Measurements from ENCODE around the gene C13orf46.
"Not testable (repeated sequence)": the region's sequence is repeated elsewhere in the genome, so short reads cannot be mapped to it uniquely, and the experiment has no call there.

The C13orf46 gene

GRCh38 chr13:113924184-113924901, 49.5 kb downstream of the C13orf46 start:
- no peak for DNase-seq (ENCODE audit: low read depth in 2 of 2)

DNA sequence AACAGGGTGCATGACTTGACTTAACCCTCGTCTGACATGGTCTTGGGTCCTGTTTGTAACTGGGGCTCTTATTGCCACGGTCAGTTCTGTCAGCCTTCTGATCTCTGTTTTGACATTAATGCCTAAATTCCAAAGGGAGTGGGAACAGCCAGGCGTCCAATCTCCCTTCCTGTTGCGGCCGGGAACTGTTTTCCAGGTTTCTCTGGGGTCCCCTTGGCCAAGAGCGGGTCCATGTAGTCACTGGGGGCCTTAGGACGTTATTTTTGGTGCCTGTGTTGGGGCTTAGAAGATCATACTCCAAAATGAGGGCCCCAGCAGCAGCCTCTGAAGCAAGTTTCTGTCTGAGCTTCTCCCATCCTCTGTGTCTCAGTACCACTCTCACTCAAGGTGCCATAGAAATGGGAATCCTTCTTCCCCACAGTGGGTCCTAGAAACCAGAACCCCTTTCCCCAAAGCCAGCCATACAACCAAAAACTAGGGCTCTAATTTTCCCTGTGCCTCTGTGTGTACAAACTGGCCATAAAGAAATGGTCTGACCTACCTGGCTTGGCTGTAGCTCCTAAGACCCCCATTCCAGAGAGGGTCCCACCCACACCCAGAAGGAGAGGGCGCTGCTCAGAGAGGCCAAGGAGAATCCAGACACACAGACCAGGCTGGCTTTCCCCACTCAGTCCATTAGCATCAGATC, 50.4 kb downstream of the C13orf46 start:
- DNase-seq (ENCODE audit: low read depth in 2 of 2), result no peak

DNA sequence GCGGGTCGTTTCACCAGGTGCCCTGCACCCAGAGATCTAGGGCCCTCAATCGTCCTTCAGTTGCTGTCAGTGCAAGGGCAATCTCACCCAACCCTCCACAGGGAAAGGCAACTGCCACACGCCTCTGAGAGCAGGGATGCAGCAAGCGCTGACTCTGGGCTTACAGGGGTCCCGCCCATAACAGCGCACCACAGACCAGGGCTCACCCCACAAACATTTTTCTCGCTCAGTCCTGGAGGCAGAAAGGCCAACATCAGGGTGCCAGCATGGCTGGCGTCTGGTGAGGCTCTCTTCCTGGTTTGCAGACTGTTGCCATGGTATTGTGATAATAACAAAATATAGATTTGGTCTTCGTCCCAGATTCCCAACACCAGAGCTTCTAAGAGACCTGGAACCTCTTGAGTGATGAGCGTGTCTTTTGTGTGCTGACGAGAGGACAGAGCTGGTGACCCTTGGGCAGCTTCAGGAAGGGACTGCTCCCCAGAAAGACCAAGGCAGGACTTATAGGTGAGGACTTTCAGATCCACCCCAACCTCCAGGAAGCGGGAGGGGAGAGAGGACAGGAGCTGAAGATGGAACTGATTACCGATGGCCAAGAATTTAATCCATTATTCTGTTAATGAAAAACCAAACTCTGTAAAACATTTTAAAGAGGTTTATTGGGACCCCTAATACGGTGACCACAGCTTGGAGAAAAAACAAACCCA, 51.3 kb downstream of the C13orf46 start:
- no peak for DNase-seq (ENCODE audit: low read depth in 2 of 2)

DNA sequence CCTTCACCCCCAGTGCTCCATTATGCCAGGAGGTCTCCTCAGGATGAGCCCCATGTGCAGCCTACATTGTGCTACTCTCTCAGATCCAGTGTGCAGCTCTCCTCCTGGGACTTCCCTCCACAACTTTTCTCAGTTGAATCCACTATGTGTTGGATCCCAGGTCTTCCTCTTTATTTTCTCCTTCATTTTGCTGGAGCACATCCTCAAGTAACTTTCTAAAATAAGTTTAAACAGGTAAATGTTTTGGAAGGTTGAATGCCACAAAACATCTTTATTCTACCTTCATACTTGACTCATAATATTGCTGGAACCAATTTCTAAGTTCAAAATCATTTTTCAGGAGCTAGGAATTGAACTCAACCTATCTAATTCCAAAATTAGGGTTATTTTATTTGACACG, 52.1 kb downstream of the C13orf46 start:
- no peak for DNase-seq (ENCODE audit: low read depth in 2 of 2)

DNA sequence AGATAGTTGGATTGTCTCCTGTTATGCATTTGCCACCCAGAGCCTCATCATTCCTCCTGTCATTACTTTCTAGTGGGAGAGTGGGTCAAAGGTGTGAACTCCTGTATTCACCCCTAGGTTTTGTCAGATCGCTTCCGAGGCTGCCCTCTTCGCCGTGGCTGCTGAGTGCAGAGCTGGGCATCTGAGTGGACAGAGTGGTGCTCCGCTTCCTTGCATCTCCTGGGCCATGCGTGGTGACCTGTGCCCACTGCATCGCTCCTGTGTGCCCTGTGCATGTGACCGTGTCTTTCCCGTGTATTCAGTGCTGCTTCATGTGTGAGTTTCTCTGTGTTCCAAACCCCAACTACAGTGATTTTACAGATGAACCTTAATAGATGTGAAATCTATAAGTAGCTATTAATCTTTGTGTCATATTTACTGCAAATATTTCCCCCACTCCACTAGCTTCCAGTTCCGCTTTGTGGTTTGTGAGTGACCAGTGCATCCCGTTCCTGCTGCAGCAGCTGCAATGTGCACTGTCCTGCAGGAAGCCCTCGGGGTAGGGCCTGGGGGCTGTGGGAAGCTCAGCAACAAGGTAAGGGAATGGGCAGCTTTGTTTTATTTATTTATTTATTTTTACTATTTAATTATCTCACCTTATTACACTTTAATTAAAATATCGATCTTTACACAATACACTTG, 53.1 kb downstream of the C13orf46 start:
- DNase-seq (ENCODE audit: low read depth in 2 of 2), result no peak

DNA sequence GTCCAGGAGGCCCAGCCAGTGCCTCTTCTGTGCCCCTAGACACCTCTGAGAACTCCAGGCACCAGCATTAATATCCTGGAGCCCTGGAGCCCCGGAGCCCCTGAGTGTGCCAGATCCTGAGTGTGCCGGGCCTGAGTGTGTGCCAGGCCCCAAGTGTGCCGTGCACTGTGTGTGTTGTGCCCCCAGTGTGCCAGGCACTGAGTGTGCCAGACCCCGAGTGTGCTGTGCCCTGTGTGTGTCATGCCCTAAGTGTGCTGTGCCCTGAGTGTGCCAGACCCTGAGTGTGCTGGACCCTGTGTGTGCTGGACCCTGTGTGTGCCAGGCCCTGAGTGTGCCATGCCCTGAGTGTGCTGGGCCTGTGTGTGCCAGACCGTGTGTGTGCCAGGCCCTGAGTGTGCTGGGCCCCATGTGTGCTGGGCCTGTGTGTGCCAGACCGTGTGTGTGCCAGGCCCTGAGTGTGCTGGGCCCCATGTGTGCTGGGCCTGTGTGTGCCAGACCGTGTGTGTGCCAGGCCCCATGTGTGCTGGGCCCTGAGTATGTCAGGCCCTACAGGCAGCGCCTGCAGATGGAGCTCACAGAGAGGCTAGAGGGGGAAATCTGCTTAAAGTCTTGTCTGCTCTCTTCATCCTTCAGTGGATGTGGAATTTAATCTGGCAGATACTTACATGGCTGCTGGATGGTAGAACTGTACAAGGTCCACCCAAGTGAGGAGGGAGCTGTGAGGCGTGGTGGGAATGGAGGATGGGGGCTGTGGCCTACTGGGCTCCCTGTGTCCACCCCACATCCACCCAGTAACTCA, 53.9 kb downstream of the C13orf46 start:
- DNase-seq (ENCODE audit: low read depth in 2 of 2), result no peak

DNA sequence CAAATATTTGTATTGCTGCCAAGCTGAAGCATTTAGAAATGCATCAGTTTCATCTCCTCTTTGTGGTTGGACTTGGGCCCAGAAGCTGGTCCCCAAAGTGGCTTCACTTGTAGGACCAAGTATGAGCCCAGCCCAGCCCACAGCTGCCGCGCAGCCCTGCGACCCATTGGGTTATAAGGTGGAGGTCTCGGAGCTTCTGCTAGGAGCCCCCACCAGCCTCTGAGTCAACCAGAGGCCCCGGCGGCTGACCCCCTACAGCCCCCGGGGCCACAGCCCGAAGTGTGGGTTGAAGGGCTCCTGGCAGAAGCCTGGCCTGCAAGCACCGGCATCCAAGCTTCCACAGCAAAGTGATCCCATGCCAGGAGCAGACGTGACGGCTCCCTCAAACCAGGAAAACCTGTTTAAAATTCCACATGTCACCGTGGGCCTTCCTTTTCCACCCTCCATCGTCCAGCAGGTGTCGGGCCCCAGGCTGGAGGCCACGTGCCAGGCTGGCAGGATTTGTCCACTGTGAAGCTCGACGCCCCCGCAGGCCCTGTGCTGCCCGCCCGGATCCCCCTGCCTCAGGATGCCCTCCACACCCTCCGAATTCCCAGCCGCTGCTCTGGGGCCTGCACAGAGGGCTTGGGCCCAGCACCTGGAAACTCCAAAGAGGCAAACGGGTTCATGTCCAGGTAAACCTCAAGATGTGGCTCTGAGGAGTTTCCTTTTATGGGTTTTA, 54.7 kb downstream of the C13orf46 start:
- DNase-seq (ENCODE audit: low read depth in 2 of 2), result no peak

GRCh38 chr13:113918580-113918979, 55.3 kb downstream of the C13orf46 start:
- no peak for DNase-seq (ENCODE audit: low read depth in 2 of 2)

DNA sequence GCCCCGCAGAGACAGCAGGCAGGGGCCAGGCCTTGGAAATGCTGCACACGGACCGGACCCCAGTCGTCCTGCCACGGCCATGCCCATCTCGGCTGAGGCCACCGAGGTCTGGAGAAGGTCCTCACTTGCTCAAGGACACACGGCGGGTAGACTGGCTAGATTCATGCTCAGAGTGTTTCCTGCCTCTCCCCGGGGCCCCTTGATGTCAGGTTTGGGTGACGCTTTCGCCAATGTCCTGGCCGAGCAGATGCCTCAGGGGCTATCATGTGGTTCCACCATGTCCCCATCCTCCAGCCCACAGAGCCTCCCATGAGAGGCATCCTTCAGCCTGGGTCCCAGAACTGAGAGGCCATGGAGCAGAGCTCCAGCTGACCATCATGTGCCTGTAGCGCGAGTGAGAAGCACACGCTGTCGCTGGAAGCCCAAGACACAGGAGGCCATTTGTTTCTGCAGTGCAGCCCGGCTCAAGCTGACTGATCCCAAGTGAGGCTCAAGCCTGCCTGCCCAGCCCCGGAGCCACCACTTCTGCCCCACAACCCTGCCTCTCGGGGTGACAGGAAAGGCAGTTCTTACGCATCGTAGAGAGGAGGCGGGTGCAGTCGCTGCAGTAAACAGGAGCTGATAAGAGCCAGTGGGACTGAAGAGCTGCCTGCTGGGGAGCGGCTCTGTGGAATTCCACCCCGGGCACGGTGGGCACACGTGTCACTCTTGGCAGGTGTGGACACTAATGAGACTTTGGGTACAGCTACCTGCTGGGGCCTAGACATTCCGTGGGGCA, 56.1 kb downstream of the C13orf46 start:
- no peak for DNase-seq (ENCODE audit: low read depth in 2 of 2)

- no peak for DNase-seq (ENCODE audit: low read depth in 2 of 2)
Observed at GRCh38 chr13:113917096-113917495, 56.8 kb downstream of the C13orf46 start.

DNA sequence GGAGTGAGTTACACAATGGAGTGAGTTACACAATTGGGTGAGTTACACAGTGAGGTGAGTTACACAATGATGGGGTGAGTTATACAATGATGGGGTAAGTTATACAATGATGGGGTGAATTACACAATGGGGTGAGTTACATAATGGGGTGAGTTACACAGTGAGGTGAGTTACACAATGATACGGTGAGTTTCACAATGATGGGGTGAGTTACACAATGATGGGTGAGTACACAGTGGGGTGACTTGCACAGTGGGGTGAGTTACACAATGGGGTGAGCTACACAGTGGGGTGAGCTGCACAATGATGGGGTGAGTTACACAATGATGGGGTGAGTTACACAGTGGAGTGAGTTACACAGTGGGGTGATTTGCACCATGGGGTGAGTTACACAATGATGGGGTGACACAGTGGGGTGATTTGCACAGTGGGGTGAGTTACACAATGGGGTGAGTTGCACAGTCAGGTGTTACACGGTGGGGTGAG, 57.5 kb downstream of the C13orf46 start:
- no peak for DNase-seq (ENCODE audit: low read depth in 2 of 2)

- no peak for DNase-seq (ENCODE audit: low read depth in 2 of 2)
Observed at GRCh38 chr13:113915786-113916329, 58.0 kb downstream of the C13orf46 start.

DNA sequence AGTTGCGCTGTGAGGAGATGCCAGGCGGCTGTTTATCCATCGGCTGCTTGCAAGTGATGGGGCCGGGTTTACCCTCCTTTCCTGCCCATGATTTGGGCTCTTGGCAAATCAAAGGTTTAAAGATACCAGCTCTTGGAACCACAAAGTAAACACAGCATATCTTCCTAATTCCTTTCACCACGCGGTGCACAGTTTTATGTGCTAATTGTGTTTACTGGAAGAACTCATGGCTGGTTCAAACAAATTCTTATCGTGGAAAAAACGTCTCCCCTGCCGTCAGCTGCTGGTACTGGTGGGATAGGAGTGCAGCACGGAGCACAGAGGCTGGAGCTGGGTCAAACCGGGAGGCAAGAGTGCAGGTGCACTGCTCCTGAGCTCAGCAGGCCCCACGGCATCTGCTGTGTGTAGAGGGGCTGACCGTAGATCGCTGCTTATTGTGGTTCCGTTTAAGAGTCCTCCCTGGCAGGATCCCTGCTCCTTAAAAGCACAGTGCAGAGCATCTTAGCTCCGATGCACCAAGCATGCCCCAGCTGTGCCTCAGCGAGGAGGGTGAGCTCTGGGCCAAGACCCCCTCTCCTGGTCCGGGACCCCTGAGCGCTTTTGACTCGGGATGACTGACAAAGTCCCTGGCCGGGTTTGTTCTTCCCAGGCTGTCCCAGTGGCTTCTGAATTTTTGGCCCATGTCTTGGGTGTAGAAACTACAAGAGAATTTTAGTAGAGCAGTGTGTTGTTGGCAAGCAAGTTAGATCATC, 58.7 kb downstream of the C13orf46 start:
- no peak for DNase-seq (ENCODE audit: low read depth in 2 of 2)

DNA sequence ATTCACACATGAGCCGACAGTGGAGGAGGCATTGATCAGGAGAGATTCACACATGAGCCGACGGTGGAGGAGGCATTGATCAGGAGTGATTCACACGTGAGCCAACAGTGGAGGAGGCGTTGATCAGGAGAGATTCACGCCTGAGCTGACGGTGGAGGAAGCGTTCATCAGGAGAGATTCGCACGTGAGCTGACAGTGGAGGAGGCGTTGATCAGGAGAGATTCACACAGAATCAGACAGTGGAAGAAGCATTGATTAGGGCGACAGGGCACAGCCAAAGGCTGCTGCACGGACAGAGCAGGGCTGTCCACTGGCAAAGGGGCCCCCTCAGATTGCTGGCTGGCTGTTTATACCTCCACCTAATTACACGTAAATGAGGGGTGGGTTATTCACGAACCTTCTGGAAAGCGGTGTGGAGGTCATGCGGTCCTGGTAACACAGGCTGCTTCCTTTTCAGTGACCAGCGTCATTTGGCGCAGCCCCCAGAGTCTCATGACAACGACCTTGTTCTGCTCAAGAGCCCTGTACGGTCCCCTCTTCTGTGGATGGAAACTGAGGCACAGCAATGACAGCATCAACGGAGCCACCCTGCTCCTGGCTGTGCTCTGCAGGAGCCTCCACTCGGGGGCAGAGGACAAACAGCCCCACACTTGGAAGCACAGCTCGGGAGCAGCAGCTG, 59.4 kb downstream of the C13orf46 start:
- no peak for DNase-seq (ENCODE audit: low read depth in 2 of 2)

GRCh38 chr13:113913838-113914237, 60.0 kb downstream of the C13orf46 start:
- not testable (repeated sequence) for DNase-seq (ENCODE audit: low read depth in 2 of 2)

DNA sequence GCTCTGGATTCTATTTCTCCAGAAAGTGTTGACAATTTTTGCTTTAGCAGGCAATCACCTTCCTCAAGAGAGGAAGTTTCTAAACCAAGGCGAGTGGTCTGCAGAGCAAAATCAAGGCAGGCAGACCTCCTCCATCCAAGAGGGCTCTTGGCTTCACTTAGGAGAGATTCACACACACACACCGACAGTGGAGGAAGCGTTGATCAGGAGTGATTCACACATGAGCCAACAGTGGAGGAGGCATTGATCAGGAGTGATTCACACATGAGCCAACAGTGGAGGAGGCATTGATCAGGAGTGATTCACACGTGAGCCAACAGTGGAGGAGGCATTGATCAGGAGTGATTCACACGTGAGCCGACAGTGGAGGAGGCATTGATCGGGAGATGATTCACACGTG, 60.5 kb downstream of the C13orf46 start:
- not testable (repeated sequence) for DNase-seq (ENCODE audit: low read depth in 2 of 2)

DNA sequence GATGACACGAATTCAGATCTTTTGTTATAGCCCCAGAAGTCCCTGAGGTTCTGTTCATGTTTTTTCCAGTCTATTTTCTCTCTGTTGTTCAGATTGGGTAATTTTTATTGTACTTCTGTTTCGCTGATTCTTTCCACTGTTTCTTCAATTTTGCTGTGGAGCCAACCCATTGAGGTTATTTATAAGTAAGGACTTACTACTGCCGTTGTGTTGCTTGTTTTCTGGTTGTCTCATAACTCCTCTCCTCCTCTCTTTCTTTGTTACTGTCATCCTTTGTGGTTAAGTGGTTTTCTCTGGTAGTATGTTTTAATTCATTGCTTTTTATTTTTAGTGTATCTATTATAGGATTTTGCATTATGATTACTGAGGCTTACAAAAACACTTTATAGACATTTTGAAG, 61.3 kb downstream of the C13orf46 start:
- no peak for DNase-seq (ENCODE audit: low read depth in 2 of 2)
